GM12878 (cell line): Measurements from ENCODE around the gene DUOXA2. TPM values are rescaled to one million over a fixed set of nuclear protein-coding genes. Genes with fewer than 3 reads are reported as not detected.

Source experiments
- ATAC-seq: fragments of 200-7000 bp; cut with Tn5 transposase; 3 replicates; pipeline ENCODE4 v1.9.1; 2020; ENCODE audit warnings: mild to moderate bottlenecking, moderate library complexity
- BruUV-seq: library from RNA; stranded (reverse); fragments of 400-500 nt; replicated peaks from 2 replicates; lab custom pipeline; 2021; lab: Mats Ljungman, UMichigan
- CTCF ChIA-PET: fragments of 300-600 bp; sonication (Branson Sonifier 250); formaldehyde crosslinking; extraction: SDS; loops from one replicate; lab custom pipeline; 2021; ENCODE audit warnings: inconsistent platforms; lab: Yijun Ruan, JAX
- POLR2A ChIA-PET: fragments of 350-600 bp; formaldehyde crosslinking; extraction: SDS; loops from one replicate; lab custom pipeline; 2021; ENCODE audit warnings: inconsistent platforms; lab: Charles Lee
- RAD21 ChIA-PET: fragments of 300-600 bp; sonication (Branson Sonifier 250); formaldehyde crosslinking; loops from one replicate; lab custom pipeline; 2023; ENCODE audit warnings: antibody characterized with exemption; ENCODE audit not compliant: unreplicated experiment; lab: Charles Lee
- SMC1A ChIA-PET: fragments of 300-600 bp; sonication (Branson Sonifier 250); formaldehyde crosslinking; loops from one replicate; lab custom pipeline; 2023; ENCODE audit not compliant: unreplicated experiment, uncharacterized antibody; lab: Charles Lee
- DNase-seq: peaks from one replicate; pipeline ENCODE4 v3.0.0-alpha.2; 2011; ENCODE audit warnings: low read depth, low spot score
- FAIRE-seq: peaks from 3 replicates; lab custom pipeline; 2011; peaks lifted over from hg19 to GRCh38; lab: Jason Lieb, UNC
- H2AFZ ChIP-seq: 2 replicates; pipeline ENCODE4 v1.6.0; 2011; ENCODE audit warnings: low read depth, low read length, control low read depth; ENCODE audit not compliant: control insufficient read depth
- H3K27ac ChIP-seq: 2 replicates; pipeline ENCODE4 v1.5.1; 2011; ENCODE audit warnings: control low read depth; ENCODE audit not compliant: control insufficient read depth, insufficient read depth
- H3K27me3 ChIP-seq, 2 experiments: replicated peaks in 1 of 2; 2 replicates each; pipeline versions ENCODE4 v1.6.0 to v1.6.1; 2011; ENCODE audit warnings: low read length in 1 of 2; ENCODE audit not compliant: control insufficient read depth in 2 of 2, insufficient read depth in 2 of 2
- H3K36me3 ChIP-seq, 2 experiments: 2 replicates each; pipeline ENCODE4 v1.5.1; 2011; ENCODE audit warnings: low read length in 1 of 2; ENCODE audit not compliant: control insufficient read depth in 2 of 2, insufficient read depth in 2 of 2
- H3K4me1 ChIP-seq: 2 replicates; pipeline ENCODE4 v1.6.1; 2011; ENCODE audit warnings: mild to moderate bottlenecking, low read length, moderate library complexity, mixed read lengths; ENCODE audit not compliant: control insufficient read depth, insufficient read depth
- H3K4me2 ChIP-seq: 2 replicates; pipeline ENCODE4 v1.6.0; 2011; ENCODE audit warnings: control low read depth; ENCODE audit not compliant: control insufficient read depth, insufficient read depth
- H3K4me3 ChIP-seq: fragments of 200-600 bp; sonication (generic); 2 replicates; pipeline ENCODE4 v1.5.1; 2016
- H3K79me2 ChIP-seq: 2 replicates; pipeline ENCODE4 v1.6.0; 2011; ENCODE audit warnings: low read length; ENCODE audit not compliant: control insufficient read depth, insufficient read depth
- H3K9ac ChIP-seq: 2 replicates; pipeline ENCODE4 v1.8.0; 2011; ENCODE audit warnings: low read length, control low read depth, mixed read lengths; ENCODE audit not compliant: control insufficient read depth, insufficient read depth
- H3K9me3 ChIP-seq: replicated peaks from 3 replicates; pipeline ENCODE4 v1.5.1; 2011; ENCODE audit warnings: mild to moderate bottlenecking, low read length; ENCODE audit not compliant: control insufficient read depth, insufficient read depth
- H4K20me1 ChIP-seq: 2 replicates; pipeline ENCODE4 v1.6.0; 2011; ENCODE audit not compliant: control insufficient read depth, insufficient read depth
- CEBPB ChIP-seq, 2 experiments: fragments of 150-350 bp in 1 of 2; IDR thresholded peaks; 2 replicates each; pipeline ENCODE4 v1.6.1; 2012 to 2014; ENCODE audit warnings: low read depth in 2 of 2, low read length in 2 of 2, borderline replicate concordance in 1 of 2, inconsistent platforms in 1 of 2
- CREB1 ChIP-seq: IDR thresholded peaks from 2 replicates; pipeline ENCODE4 v1.6.1; 2012; ENCODE audit warnings: low read depth, mild to moderate bottlenecking, inconsistent platforms
- JUND ChIP-seq: IDR thresholded peaks from 2 replicates; pipeline ENCODE4 v1.6.1; 2012; ENCODE audit warnings: low read depth, mild to moderate bottlenecking, low read length, improper control_type of control experiment, moderate library complexity
- KLF5 ChIP-seq: fragments of 450-650 bp; IDR thresholded peaks from 2 replicates; pipeline ENCODE4 v1.6.1; 2014; ENCODE audit warnings: mild to moderate bottlenecking; ENCODE audit not compliant: partially characterized antibody
- MLLT1 ChIP-seq: fragments of 450-650 bp; IDR thresholded peaks from 2 replicates; pipeline ENCODE4 v1.6.1; 2016; ENCODE audit warnings: mild to moderate bottlenecking
- MTA3 ChIP-seq: IDR thresholded peaks from 2 replicates; pipeline ENCODE4 v1.6.1; 2012; ENCODE audit warnings: low read length, inconsistent platforms, borderline replicate concordance
- NR2C1 ChIP-seq: fragments of 450-650 bp; IDR thresholded peaks from 2 replicates; pipeline ENCODE4 v1.6.1; 2017; ENCODE audit warnings: antibody characterized with exemption, mild to moderate bottlenecking, moderate library complexity
- POLR2AphosphoS2 ChIP-seq: IDR thresholded peaks from 2 replicates; pipeline ENCODE4 v1.6.1; 2011; ENCODE audit warnings: low read depth, mild to moderate bottlenecking, low read length, improper control_type of control experiment, moderate library complexity
- RAD51 ChIP-seq: fragments of 450-650 bp; IDR thresholded peaks from 2 replicates; pipeline ENCODE4 v1.6.1; 2016; ENCODE audit warnings: moderate library complexity, mild to moderate bottlenecking, inconsistent platforms
- SREBF1 ChIP-seq: IDR thresholded peaks from 2 replicates; pipeline ENCODE4 v1.6.1; 2012; ENCODE audit warnings: mild to moderate bottlenecking, low read length
- TCF12 ChIP-seq: IDR thresholded peaks from 2 replicates; pipeline ENCODE4 v1.6.1; 2011; ENCODE audit warnings: low read depth, mild to moderate bottlenecking, low read length
- ZNF274 ChIP-seq: IDR thresholded peaks from one replicate; pipeline ENCODE4 v1.8.0; 2011; ENCODE audit not compliant: insufficient read length, insufficient read depth
- WGBS: methylation state at CpG from one replicate; pipeline ENCODE4 v1.1.6; 2016; ENCODE audit warnings: low lambda C conversion rate; ENCODE audit not compliant: insufficient replicate concordance, insufficient coverage; ENCODE audit errors: missing lambda C conversion rate; 5-methylcytosine and 5-hydroxymethylcytosine counted together
- in situ Hi-C: fragments of 300-500 bp; cut with MboI; formaldehyde crosslinking; loops from 9 replicates; pipeline ENCODE4 v1.14.3; 2018; ENCODE audit warnings: mixed read lengths
- intact Hi-C: fragments of 100-400 bp; cut with micrococcal nuclease; formaldehyde crosslinking; loops from one replicate; pipeline ENCODE4 v1.14.2; 2022; ENCODE audit not compliant: unreplicated experiment
- polyA plus RNA-seq, 11 experiments: library from polyadenylated mRNA; depleted of rRNA in 4 of 11; unstranded in 6 of 11; stranded (reverse) in 5 of 11; fragments of >200 nt; fragmentation: Nextera tagmentation in 4 of 11; fragmentation: Illumina TruSeq in 1 of 11; extraction: Ambion mirVana in 4 of 11; extraction: Trizol in 1 of 11; gene quantifications; 1 replicate in 1 of 11; 2 replicates in 10 of 11; pipeline versions ENCODE4 v1.2.1 to v1.2.3, GENCODE V29; 2011 to 2016; ENCODE audit warnings: inconsistent platforms in 2 of 11, missing spikeins in 2 of 11, low read depth in 1 of 11
- total RNA-seq, 4 experiments: library from RNA; depleted of rRNA in 3 of 4; stranded (reverse); fragments of >200 nt in 3 of 4; fragmentation: Illumina TruSeq in 1 of 4; extraction: Trizol in 1 of 4; gene quantifications; 2 replicates each; pipeline versions ENCODE4 v1.2.1 to v1.2.3, GENCODE V29; 2013 to 2021
- TF ChIP-seq, protein P1 (sequence below): fragments of 450-650 bp; IDR thresholded peaks from 2 replicates; pipeline ENCODE4 v1.6.1; 2017; ENCODE audit warnings: borderline replicate concordance

The DUOXA2 gene
- total and polyA plus RNA-seq, 10 of the 15 experiments (the other 5 are each of a cell fraction or from before 2014, with no cell fraction given) = not detected

DNA sequence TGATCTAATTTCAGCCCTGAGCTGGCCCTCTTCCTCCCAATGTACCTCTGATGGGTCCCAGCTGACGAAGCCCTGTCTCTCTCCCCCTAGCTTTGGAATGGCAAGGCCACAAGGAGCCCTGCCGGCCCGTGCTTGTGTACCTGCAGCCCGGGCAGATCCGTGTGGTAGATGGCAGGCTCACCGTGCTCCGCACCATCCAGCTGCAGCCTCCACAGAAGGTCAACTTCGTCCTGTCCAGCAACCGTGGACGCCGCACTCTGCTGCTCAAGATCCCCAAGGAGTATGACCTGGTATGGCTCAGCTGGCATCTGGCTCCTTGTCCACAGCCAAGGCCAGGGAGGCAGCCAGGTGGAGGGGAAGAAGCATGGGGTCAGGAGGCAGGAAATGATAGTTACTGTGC, 29.8 kb downstream of the DUOXA2 start:
- Histone ChIP-seq H3K4me3 (no peak overlapping the region), H3K9me3 (no peaks in the 10 kb centered on the region), H3K9ac (no peak overlapping the region), H4K20me1 (no peaks in the 10 kb centered on the region), H3K79me2 (no peaks in the 10 kb centered on the region), H3K27me3 (no peaks in the 10 kb centered on the region), H3K4me1 (no peaks in the 10 kb centered on the region), H3K27ac (no peak overlapping the region), H3K4me2 (no peak overlapping the region), H2AFZ (no peak overlapping the region), H3K36me3 (no peaks in the 10 kb centered on the region)
- POLR2A ChIA-PET = no interaction called here
- FAIRE-seq (no peak), DNase-seq (no peak), ATAC-seq (no peak)
- SMC1A ChIA-PET = no interaction called here
- RAD21 ChIA-PET = no interaction called here
- CTCF ChIA-PET = interaction anchor here (1.8 kb wide), 1 partner anchor 17 kb away, joined by 7 read pairs; no protein-coding TSS in a partner anchor
- in situ Hi-C loops = no loop called here
- intact Hi-C loops = no loop called here
- TF ChIP-seq, protein P1, sequence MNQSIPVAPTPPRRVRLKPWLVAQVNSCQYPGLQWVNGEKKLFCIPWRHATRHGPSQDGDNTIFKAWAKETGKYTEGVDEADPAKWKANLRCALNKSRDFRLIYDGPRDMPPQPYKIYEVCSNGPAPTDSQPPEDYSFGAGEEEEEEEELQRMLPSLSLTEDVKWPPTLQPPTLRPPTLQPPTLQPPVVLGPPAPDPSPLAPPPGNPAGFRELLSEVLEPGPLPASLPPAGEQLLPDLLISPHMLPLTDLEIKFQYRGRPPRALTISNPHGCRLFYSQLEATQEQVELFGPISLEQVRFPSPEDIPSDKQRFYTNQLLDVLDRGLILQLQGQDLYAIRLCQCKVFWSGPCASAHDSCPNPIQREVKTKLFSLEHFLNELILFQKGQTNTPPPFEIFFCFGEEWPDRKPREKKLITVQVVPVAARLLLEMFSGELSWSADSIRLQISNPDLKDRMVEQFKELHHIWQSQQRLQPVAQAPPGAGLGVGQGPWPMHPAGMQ = no peak
- TF ChIP-seq MTA3 (no peak), KLF5 (no peak), SREBF1 (no peak), JUND (no peak), ZNF274 (no peak), CREB1 (no peak), TCF12 (no peak), MLLT1 (no peak), RAD51 (no peak), POLR2AphosphoS2 (no peak), CEBPB (IDR thresholded peaks at IDR 0.05; ENCODE audit: borderline replicate concordance in 1 of 2, low read depth in 2 of 2, low read length in 2 of 2) (no peak), NR2C1 (no peak)
- WGBS = 55% methylated on average over 11 of the region's 11 CpGs
- BruUV-seq = no TSS peak
